Gastrocnemius medialis (tissue), 4 donors: ENCODE results near the gene UBAP1L. TPM values are rescaled to one million over a fixed set of nuclear protein-coding genes. Genes with fewer than 3 reads are reported as not detected.
"Not testable (repeated sequence)": the region's sequence is repeated elsewhere in the genome, so short reads cannot be mapped to it uniquely, and the experiment has no call there.

Experiments used
- ATAC-seq, 2 donors: fragments of 150-250 bp; one replicate each; pipeline ENCODE4 v1.9.1; 2016
- DNase-seq, 2 donors: peaks; one replicate each; pipeline ENCODE4 v3.0.0-alpha.2; 2019
- H3K27ac ChIP-seq, 4 donors: fragments of 200-600 bp; sonication (generic); 1 replicate in 1 of 4; 2 replicates in 3 of 4; pipeline ENCODE4 v1.5.1; 2016 to 2018; ENCODE audit warnings: mild to moderate bottlenecking in 2 of 4, moderate library complexity in 1 of 4
- H3K27me3 ChIP-seq, 3 donors: fragments of 200-600 bp; sonication (generic) in 2 of 3; 1 replicate in 1 of 3; 2 replicates in 2 of 3; pipeline versions ENCODE4 v1.5.1 to v1.6.0; 2016 to 2019; ENCODE audit warnings: mild to moderate bottlenecking in 1 of 3, moderate library complexity in 1 of 3
- H3K36me3 ChIP-seq, 2 donors: fragments of 200-600 bp; sonication (generic) in 1 of 2; one replicate each; pipeline ENCODE4 v1.5.1; 2017 to 2018
- H3K4me1 ChIP-seq, 2 donors: fragments of 200-600 bp; sonication (generic) in 1 of 2; one replicate each; pipeline ENCODE4 v1.5.1; 2016 to 2017; ENCODE audit warnings: mild to moderate bottlenecking in 2 of 2
- H3K4me3 ChIP-seq, 4 donors: fragments of 200-600 bp; sonication (generic) in 3 of 4; 1 replicate in 1 of 4; 2 replicates in 3 of 4; pipeline ENCODE4 v1.5.1; 2016 to 2019; ENCODE audit warnings: mild to moderate bottlenecking in 2 of 4
- H3K9me3 ChIP-seq, 3 donors: fragments of 200-600 bp; sonication (generic) in 2 of 3; 1 replicate in 1 of 3; 2 replicates in 2 of 3; pipeline ENCODE4 v1.5.1; 2016 to 2019
- CTCF ChIP-seq, 5 experiments: fragments of 450-650 bp in 3 of 5; fragments of 200-600 bp in 2 of 5; sonication (generic) in 2 of 5; IDR thresholded peaks in 4 of 5; conservative IDR thresholded peaks in 1 of 5; 1 replicate in 4 of 5; 2 replicates in 1 of 5; pipeline ENCODE4 v1.5.1; 2016 to 2019; ENCODE audit warnings: antibody characterized with exemption in 5 of 5, mild to moderate bottlenecking in 3 of 5, moderate library complexity in 3 of 5
- POLR2A ChIP-seq, 2 donors: fragments of 450-650 bp; IDR thresholded peaks; one replicate each; pipeline ENCODE4 v1.6.1; 2017; ENCODE audit warnings: antibody characterized with exemption in 2 of 2, mild to moderate bottlenecking in 2 of 2, moderate library complexity in 2 of 2
- in situ Hi-C, 4 donors: fragments of 200-750 bp; cut with MboI; loops; one replicate each; pipeline versions ENCODE4 v1.15.0 to v1.8.0; 2017; ENCODE audit warnings: low sequenced_read_pairs in 4 of 4
- intact Hi-C: fragments of 100-400 bp; cut with DNase I; formaldehyde crosslinking; loops from one replicate; pipeline ENCODE4 v1.15.1; 2023; ENCODE audit warnings: low total_unique reads
- total RNA-seq, 4 donors: library from RNA; depleted of rRNA; stranded (reverse); fragments of >200 nt; gene quantifications; one replicate each; pipeline versions ENCODE4 v1.1.0 to v1.2.3, GENCODE V29; 2016

Gene UBAP1L
- total RNA-seq, 4 donors from 2014 or later = 0.65 to 3.3 (median 1.4) TPM

- in situ Hi-C loops = no loop called here
- Histone ChIP-seq H3K9me3 (no peaks in the 10 kb centered on the region), H3K27me3 (no peaks in the 10 kb centered on the region), H3K4me1 (no peaks in the 10 kb centered on the region), H3K4me3 (no peak overlapping the region), H3K36me3 (peaks cover 15 to 86% of the 10 kb centered on the region in 2 donors), H3K27ac (no peak overlapping the region)
- ATAC-seq (no peak), DNase-seq (no peak)
- intact Hi-C loops = loop anchor here (5.0 kb wide), 1 partner anchor 1027 kb away; no protein-coding TSS in a partner anchor
- no peak for TF ChIP-seq POLR2A (IDR thresholded peaks at IDR 0.05)
These were observed 39.7 kb upstream of the UBAP1L start for GRCh38 chr15:65154720-65155119.

GRCh38 chr15:65147902-65148301, 32.9 kb upstream of the UBAP1L start:
- intact Hi-C loops (no loop called here), in situ Hi-C loops (no loop called here)
- Histone ChIP-seq H3K4me1 (peaks cover 0 to 5% of the 10 kb centered on the region in 2 donors), H3K27me3 (no peaks in the 10 kb centered on the region), H3K27ac (no peak overlapping the region), H3K36me3 (peaks cover 0 to 48% of the 10 kb centered on the region in 2 donors), H3K4me3 (no peak overlapping the region), H3K9me3 (no peaks in the 10 kb centered on the region)
- no peak for DNase-seq
- ATAC-seq = no peak
- no peak for TF ChIP-seq POLR2A (IDR thresholded peaks at IDR 0.05)
- no peak for TF ChIP-seq CTCF (IDR thresholded peaks at IDR 0.05 in 4 of 5, conservative IDR thresholded peaks at IDR 0.05 in 1 of 5)

- ATAC-seq = no peak
- H3K36me3 ChIP-seq = peaks cover 0 to 33% of the 10 kb centered on the region in 2 donors
- in situ Hi-C loops = no loop called here
- no peaks in the 10 kb centered on the region for H3K27me3 ChIP-seq
- intact Hi-C loops = no loop called here
- H3K9me3 ChIP-seq = no peaks in the 10 kb centered on the region
- no peak overlapping the region for H3K4me3 ChIP-seq
- peaks cover 0 to 5% of the 10 kb centered on the region in 2 donors for H3K4me1 ChIP-seq
- no peak overlapping the region for H3K27ac ChIP-seq
- no peak for DNase-seq
- TF ChIP-seq POLR2A (IDR thresholded peaks at IDR 0.05) (no peak), CTCF (IDR thresholded peaks at IDR 0.05 in 4 of 5, conservative IDR thresholded peaks at IDR 0.05 in 1 of 5) (no peak)
These were observed 31.4 kb upstream of the UBAP1L start for GRCh38 chr15:65146438-65146837.

GRCh38 chr15:65138631-65139030, 23.6 kb upstream of the UBAP1L start:
- H3K27me3 ChIP-seq, H3K9me3 ChIP-seq, DNase-seq, in situ Hi-C loops, H3K27ac ChIP-seq, H3K36me3 ChIP-seq, H3K4me1 ChIP-seq, H3K4me3 ChIP-seq, ATAC-seq: not testable (repeated sequence)
- intact Hi-C loops = loop anchor here (10.0 kb wide), 1 partner anchor 476 kb away; the partner anchor contains the start of gene INTS14

GRCh38 chr15:65137893-65138292, 22.9 kb upstream of the UBAP1L start:
- H3K27ac ChIP-seq, H3K9me3 ChIP-seq, in situ Hi-C loops, H3K36me3 ChIP-seq, DNase-seq, H3K4me1 ChIP-seq, ATAC-seq, H3K4me3 ChIP-seq, H3K27me3 ChIP-seq: not testable (repeated sequence)
- intact Hi-C loops = loop anchor here (10.0 kb wide), 1 partner anchor 477 kb away; the partner anchor contains the start of gene INTS14

- in situ Hi-C loops, H3K9me3 ChIP-seq: not testable (repeated sequence)
These were observed 22.1 kb upstream of the UBAP1L start for GRCh38 chr15:65137089-65137488.

GRCh38 chr15:65134538-65134937, 19.5 kb upstream of the UBAP1L start:
- TF ChIP-seq CTCF (IDR thresholded peaks at IDR 0.05 in 4 of 5, conservative IDR thresholded peaks at IDR 0.05 in 1 of 5) = no peak
- no peak for TF ChIP-seq POLR2A (IDR thresholded peaks at IDR 0.05)
- in situ Hi-C loops = no loop called here
- H3K27ac ChIP-seq = no peak overlapping the region
- H3K27me3 ChIP-seq = no peaks in the 10 kb centered on the region
- H3K36me3 ChIP-seq = peaks cover 0 to 4% of the 10 kb centered on the region in 2 donors
- ATAC-seq (no peak), DNase-seq (no peak)
- no peaks in the 10 kb centered on the region for H3K9me3 ChIP-seq
- H3K4me1 ChIP-seq = peaks cover 18 to 30% of the 10 kb centered on the region in 2 donors
- H3K4me3 ChIP-seq = peak overlapping the region in 2 of 4 donors; percentile 69 to 76
- intact Hi-C loops = loop anchor here (2.0 to 10.0 kb wide), 3 partner anchors 50 to 480 kb away; partner anchors contain the start of genes CLPX, INTS14 and PARP16

More at GRCh38 chr15:65137089-65137488, 22.1 kb upstream of the UBAP1L start:
- not testable (repeated sequence) for H3K4me3 ChIP-seq, H3K27ac ChIP-seq, H3K36me3 ChIP-seq, ATAC-seq, H3K27me3 ChIP-seq, DNase-seq
- intact Hi-C loops = loop anchor here (10.0 kb wide), 1 partner anchor 478 kb away; the partner anchor contains the start of gene INTS14
- H3K4me1 ChIP-seq = peaks cover 10 to 15% of the 10 kb centered on the region in 2 donors
